ENCODE results near the gene C3orf38. TPM values are rescaled to one million over a fixed set of nuclear protein-coding genes. Genes with fewer than 3 reads are reported as not detected.

Gene C3orf38
- total and polyA plus RNA-seq, 2 experiments from 2014 or later = 22.2 to 30.5 TPM

GRCh38 chr3:88191872-88192409 is 42.2 kb downstream of the C3orf38 start (continued):
- no peak for TF ChIP-seq ZNF462 (CRISPR knock-in tag; IDR thresholded peaks at IDR 0.05)
- TF ChIP-seq EZH2 (IDR thresholded peaks at IDR 0.05; ENCODE audit: low read depth, unreplicated experiment) = no peak
- TF ChIP-seq REST (IDR thresholded peaks at IDR 0.05; ENCODE audit: unreplicated experiment) = no peak
- TF ChIP-seq ZNF114 (CRISPR knock-in tag; IDR thresholded peaks at IDR 0.05) = no peak
- TF ChIP-seq JUNB (IDR thresholded peaks at IDR 0.05; ENCODE audit: unreplicated experiment) = no peak

- H3K36me3 Mint-ChIP-seq (ENCODE audit: low read depth) = peaks cover 32% of the 10 kb centered on the region; the same call in 2 of the 3 replicates
- no peaks in the 10 kb centered on the region for H3K36me3 ChIP-seq (ENCODE audit: insufficient read depth)
- peaks cover 11% of the 10 kb centered on the region; the same call in 1 of the 2 replicates for H3K4me1 ChIP-seq (ENCODE audit: insufficient read depth)
- H3K4me1 Mint-ChIP-seq = peaks cover 15% of the 10 kb centered on the region
- no peak overlapping the region for H3K4me3 ChIP-seq
- no peak for DNase-seq (ENCODE audit: low spot score)
- no peaks in the 10 kb centered on the region for H3K27me3 ChIP-seq (ENCODE audit: insufficient read depth)
- H3K9me2 ChIP-seq (ENCODE audit: insufficient read depth) = peaks cover 12% of the 10 kb centered on the region
- no peak overlapping the region for H3K4me3 Mint-ChIP-seq
- no peaks in the 10 kb centered on the region for H3F3A ChIP-seq (replicated peaks; ENCODE audit: low read depth)
- no peak for ATAC-seq
- no peaks in the 10 kb centered on the region for H4K20me1 ChIP-seq (replicated peaks; ENCODE audit: insufficient read depth)
- H3K4me2 ChIP-seq = no peak overlapping the region
- H3K27ac Mint-ChIP-seq = 0 out of 2 replicates have a peak overlapping the region, but pooled peaks have one; percentile 52
- H3K9me3 Mint-ChIP-seq = peaks cover 15% of the 10 kb centered on the region
- H3K79me2 ChIP-seq (replicated peaks; ENCODE audit: insufficient read depth) = no peaks in the 10 kb centered on the region
- H3K27me3 Mint-ChIP-seq (ENCODE audit: insufficient read depth, low read depth, poor library complexity) = no peaks in the 10 kb centered on the region
- no peak overlapping the region; the same call in 1 of the 2 replicates for H3K27ac ChIP-seq (ENCODE audit: low read depth)
- H2AFZ ChIP-seq = no peak overlapping the region
- no peak for TF ChIP-seq EZH2 (IDR thresholded peaks at IDR 0.05; ENCODE audit: low read depth, unreplicated experiment)
- no peak for TF ChIP-seq CTCF (conservative IDR thresholded peaks at IDR 0.05; ENCODE audit: low read depth in 2 of 2)
- no peak for TF ChIP-seq CREB1 (CRISPR knock-in tag; IDR thresholded peaks at IDR 0.05; ENCODE audit: low read depth)
These were observed 42.9 kb downstream of the C3orf38 start for GRCh38 chr3:88192631-88193030.

All from GM23338 (cell line).